GM19372 (cell line): ENCODE data around the gene MLF2.
A peak's percentile ranks its signal among the peaks of the same experiment; 100 is the strongest.
"Not testable (repeated sequence)": the region's sequence is repeated elsewhere in the genome, so short reads cannot be mapped to it uniquely, and the experiment has no call there.

Experiments
- ATAC-seq: cut with Tn5 transposase; IDR thresholded peaks from one replicate; pipeline ENCODE4 v1.9.1; 2021; ENCODE audit warnings: mild to moderate bottlenecking, low read depth, moderate library complexity; ENCODE audit not compliant: unreplicated experiment

MLF2 gene

DNA sequence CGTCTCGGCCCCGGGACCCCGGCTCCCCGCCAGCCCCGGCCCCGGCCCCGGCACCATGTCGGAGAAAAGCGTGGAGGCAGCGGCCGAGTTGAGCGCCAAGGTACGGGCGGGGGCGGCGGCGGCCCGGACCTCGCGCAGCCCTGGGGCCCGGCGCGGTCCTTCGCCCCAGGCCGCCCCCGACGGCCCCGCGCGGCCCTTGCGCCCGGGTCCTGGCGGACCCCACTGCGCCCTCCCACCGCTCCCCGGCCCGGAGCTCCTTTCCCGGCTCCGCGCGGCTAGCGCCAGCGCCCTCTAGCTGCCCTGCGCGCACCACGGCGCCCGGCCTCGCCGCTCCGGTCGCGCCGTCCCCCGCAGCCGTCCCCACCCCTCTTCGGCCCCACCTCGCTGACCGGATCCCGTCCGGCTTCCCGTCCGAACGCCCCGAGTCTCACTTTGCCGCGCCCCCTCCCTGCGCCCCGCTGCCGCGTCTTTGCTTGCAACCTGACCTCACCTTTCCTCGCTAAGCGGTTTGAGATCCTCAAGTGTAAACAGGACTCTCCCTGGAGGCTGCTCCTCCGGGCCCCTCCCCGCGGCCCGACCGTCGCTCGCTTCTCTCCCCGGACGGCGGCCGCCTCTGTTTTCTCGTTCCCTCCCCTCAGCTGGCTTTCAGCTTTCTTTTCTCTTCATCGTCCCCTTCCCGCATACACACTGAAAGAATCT is 13.9 kb upstream of the MLF2 start:
- peak; percentile 59 for ATAC-seq

DNA sequence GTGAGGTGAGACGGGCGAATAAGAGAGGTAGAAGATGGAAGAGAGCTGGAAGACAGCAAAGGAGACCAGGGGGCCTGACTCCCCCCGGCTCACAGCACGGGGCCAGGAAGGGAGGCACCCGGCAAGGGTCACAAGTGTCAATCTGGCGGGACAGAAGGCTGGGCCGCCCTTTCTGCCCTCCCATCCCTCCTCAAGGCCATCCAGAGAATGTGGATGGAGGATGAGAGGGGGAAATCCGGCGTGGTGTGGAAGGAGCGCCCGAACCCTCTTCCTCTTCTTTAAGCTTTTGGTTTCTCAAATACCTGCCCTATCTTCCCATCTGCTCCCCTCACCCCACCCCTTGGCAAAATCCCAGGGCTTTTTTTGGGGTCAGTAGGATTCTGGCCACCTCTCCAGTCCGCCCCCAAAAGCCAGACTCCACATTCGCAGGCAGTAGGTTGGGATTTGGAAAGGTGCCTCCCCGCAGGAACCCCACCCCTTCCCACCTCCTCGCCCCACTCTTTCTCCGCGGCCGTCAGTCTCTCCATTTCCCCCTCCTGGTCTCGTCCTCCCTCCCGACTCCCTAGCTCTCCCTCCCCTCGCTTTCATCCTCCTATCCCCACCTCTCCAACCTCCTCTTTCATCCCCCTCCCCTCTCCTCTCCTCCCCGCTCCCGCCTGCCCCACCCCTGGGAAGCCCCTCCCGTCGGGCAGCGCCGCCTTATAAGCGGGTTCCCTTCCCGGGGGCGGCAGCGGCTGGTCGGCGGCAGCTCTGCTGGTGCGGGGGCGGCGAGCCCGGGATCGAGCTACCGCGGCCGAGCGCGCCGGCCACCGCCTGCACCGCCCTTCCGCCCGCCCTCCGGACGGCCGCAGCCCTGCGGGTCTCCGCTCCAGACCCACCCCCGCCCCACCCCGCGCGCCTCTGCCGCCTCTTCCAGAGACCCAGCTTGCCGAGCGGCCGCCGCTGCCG is 13.0 kb upstream of the MLF2 start, which contains the start of gene PTMS:
Gene PTMS, plus strand, starts transcription at position 730 of the 948 bp plus-strand sequence. CDS start 343 bp downstream, outside the sequence.
- ATAC-seq, result peak; percentile 14

DNA sequence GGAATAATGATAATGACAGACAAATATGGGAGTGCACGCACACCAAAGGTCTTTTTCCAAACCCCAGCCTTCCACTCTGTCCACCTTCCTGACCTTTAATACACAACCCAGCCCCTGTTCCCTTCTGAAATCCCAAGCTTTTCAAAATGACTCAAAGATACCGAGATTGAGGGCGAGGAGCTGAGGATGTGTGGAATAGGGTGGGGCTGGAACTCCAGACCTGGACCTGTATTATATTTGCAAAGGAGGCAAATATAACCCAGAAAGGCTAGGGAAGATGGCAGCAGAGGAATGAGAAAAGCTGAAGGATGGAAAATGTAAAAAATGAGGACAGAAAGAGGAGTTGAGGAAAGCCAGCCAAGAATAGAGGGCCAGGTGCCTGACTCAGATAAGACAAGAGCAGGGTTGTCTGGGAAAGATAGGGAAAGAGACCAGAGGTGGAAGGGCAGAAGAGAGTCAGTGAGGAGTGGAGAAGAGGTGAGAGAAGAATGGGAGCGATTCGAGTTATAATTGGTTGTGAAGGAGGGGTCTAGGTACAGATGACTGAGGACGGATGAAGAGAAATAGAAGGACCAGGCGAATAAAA is 12.2 kb upstream of the MLF2 start:
- no peak for ATAC-seq

DNA sequence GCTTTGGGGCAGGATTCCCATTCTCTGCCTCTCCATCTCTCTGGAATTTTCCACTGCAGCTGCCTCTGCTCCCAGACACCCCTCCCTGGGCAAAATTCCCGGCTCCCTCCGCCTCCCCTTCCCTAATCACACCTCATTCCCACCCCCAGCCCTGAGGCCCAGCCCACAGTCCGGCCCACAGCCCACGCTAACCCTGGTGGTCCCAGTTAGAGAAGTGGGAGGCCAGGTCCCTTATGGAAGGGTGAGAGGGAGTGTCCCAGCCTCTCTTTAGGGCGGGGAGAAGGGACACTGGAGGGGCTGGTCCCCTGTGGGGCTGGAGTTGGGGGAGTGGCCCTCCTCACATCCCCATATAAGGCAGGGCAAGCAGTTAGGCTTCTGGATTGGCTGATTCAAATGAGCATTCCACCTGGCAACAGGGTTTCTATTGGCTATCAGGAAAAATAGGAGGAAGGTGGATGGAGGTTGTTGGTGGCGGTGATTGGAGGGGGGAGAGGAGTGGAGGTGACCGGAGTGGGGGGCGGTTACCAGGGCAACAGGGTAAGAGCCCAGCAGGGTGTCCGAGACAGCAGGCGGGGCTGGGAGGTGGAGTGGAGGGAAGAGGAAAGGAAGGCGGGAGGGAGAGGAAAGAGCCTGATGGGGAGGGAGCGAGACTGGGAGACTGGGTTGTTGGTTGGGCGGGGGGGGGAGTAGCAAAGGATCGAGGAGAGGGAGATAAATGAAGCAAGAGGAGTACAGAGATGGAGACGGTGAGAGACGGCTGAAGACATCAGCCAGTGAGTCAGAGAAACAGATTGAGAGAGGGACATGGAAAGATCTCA is 11.3 kb upstream of the MLF2 start:
- peak; percentile 73 for ATAC-seq

DNA sequence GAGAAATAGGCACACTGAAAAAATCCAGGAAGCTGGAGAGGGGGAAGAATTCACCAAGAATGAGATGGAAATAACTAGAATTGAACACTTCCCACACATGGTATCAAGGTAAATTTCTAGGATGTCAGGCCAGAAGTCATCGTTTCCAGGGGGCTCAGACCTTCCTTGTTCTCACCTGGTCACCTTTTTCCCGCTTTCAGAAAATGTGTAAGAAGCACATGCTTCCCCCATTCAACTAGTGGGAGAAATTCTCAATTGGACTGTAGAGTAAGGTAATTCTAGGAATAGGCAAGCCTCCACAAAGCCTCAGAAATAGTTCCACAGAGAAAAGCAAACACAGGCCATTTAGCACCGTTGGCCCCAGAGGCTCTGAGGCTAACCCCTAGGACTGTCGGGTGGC is 10.4 kb upstream of the MLF2 start:
- ATAC-seq, result no peak

DNA sequence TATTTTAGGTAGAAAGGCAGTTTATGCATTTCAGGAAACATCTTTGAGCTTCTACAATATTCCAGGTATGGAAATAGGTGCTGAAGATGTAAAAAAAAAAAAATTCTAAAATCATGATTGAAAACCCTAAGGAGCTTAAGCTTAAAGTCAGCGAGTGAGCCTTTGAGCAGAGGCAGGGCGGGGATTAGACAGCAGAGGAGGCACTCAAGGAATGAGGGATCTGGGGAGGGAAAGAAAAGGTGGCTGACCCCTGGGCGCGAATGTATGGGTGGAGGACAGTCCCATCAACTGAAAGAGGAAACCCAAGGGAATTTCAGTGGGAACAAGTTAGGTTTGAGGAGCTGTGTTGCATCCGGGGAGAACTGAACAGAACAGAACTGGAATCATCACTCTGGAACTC is 6.8 kb upstream of the MLF2 start:
- ATAC-seq, result no peak

DNA sequence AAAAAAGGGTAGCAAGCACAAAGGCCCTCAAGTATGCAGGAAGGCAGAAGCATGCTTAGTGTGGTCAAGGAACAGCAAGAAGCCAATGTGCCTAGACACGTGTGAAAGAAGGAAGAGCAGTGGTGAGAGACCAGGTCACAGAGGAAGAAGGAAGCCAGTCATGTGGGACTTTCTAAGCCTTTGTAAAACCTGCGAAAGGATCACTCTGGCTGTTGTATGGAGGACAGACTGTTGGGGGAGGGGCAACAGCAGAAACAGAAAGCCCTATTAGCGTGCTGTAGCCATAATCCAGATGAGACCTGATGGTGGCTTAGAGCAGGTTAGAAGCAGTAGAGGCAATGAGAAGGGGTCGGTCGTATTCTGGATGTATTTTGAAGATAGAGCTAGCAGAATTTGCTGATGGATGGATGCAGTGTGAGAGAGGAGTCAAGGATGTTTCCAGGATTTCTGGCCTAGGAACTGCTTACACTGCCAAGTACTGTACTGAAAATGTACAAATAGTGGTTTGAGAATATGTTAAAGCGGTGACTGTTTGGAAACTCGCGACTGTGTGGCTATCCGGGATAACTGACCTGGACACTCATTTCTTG is 5.7 kb upstream of the MLF2 start:
- ATAC-seq, result no peak

DNA sequence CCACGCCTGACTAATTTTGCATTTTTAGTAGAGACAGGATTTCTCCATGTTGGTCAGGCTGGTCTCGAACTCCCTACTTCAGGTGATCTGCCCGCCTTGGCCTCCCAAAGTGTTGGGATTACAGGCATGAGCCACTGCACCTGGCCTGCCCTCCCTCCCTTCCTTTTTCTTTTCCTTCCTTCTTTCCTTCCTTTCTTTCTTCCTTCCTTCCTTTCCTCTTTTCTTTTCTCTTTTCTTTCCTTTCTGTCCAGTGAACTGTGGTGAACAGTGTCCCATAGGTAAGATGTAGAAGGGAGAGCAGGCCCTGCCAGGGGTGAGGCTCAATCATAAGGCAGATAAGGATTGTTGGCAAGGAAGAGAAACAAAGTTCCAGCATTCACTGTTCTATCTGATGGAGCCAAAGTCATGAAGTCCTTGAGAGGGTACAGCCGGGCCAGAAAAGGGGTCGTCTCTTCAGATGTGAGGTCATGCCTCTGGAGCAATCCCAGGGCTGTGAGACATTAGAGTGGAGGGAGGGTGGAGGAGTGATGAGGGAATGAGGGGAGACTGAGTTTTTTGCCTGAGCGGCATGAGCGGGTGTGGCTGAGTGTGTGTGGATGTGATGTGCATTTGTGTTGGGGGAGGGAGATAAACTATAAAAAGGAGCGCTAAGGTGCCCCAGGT is 4.2 kb upstream of the MLF2 start:
- ATAC-seq, result no peak

DNA sequence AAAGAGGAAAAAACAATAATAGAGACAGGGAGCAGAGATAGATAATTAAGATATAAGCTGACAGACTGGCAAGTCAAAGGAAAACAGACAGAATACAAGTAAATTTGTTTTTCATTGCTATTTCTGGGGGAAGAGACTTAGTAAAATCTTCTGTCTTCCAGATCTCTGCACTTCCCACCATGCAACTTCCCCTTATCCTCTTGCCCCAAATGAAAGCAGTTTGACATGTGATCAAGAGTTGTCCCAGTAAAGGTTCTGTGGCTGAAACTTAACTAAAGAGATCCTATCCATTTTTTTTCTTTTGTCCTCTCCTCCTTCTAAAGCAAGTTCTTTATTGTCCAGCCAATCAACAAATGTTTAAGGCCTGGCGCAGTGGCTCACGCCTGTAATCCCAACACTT is 1.5 kb upstream of the MLF2 start:
- no peak for ATAC-seq

DNA sequence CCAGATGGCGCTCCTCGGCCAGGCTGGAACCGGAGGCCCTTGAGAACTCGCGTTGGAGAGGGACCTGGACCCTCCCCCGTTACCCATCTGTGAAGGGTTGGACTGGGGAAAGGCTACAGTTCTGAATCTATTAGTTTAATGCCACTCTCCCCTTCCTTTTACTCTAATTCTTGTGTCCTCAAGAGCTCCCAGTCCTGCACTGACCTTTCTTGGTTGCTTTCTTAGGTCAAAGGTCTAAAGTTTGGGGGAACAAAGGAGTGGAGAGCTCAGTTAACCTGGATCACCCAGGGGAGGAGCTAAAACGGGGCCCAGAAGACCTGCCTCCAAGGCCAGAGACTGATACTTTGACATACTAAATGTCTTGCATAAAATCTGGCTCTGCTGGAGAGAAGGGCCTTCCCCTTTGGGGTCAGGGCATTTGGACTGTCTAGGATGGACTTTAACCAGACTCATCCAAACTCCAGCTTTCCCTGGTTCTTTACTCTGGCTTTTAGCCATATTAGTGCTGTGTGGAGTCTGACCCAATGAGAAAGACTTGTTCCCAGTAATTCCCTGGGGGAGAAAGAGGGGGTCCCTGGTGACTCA is 923 bp upstream of the MLF2 start:
- no peak for ATAC-seq

DNA sequence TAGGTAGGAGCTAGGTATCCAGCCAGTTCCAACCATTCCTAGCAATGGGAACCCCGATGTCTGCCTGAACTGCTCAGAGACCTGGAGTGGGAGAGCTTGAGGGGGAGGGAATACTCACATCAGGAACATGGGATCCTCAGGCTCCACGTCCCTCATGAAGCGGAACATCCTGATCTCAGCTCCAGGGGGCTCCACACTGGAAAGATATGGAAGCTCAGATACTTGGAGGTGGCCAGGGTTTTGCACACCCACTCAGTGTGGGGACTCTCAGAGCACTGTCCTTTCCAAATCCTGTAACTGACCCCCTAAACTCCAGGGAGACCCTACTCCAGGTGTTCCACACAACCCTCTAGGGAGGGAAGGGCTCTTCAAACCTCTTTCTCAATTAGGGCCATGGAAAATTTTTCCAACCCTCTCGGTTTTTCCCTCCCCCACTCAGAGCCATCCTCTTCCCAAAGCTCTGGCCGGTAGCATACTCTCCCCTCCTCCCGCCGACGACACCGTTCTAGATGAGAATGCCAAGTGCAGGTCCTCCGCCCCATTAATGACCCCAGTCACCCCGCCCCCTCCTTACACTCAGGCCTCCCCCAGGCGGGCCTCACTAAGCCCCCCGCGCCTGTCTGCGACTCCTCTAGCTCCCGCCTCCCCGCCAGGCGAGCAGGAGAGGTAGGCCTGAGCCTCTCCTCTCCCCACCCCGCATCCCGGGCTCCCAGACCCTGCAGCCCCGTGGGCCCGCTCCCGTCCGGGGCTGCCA is 597 bp downstream of the MLF2 start:
- ATAC-seq, result peak; percentile 2

DNA sequence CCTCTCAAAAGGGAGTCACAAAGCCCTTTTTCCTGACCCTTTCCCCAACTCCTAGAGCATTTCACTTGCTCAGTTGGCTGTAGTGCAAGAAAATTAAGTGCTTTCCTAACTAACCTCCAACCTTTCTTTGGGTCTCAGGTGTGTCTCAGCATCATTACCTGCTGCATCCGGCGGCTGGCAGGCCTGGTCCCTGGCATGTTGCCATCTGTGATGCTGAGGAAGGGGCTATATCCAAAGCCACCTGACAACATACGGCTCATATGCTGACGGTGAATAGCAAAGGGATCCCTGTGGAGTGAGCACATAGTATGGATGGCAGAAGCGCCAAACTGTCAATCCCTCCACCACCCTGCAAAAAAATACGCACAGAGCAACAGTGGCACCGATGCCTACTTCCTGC is 1.2 kb downstream of the MLF2 start:
- ATAC-seq, result no peak

DNA sequence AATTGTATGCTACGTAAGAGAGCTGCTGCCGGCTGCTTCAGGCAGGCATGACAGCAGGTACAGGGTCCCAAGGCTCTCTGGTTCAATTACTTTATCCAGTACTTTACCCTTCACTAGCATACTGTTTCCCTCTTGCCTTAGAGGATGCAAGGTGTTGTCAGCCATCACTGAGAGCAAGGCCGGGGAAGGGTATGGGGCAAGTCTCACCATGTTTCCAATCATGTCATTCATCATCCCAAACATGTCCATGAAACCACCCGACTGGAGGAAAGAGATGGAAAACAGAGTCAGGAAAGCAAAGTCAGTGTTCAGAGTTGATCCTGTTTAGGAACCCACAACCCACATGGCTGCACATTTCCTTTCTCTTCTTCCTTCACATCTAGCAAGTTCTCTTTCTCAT is 2.4 kb downstream of the MLF2 start:
- no peak for ATAC-seq

DNA sequence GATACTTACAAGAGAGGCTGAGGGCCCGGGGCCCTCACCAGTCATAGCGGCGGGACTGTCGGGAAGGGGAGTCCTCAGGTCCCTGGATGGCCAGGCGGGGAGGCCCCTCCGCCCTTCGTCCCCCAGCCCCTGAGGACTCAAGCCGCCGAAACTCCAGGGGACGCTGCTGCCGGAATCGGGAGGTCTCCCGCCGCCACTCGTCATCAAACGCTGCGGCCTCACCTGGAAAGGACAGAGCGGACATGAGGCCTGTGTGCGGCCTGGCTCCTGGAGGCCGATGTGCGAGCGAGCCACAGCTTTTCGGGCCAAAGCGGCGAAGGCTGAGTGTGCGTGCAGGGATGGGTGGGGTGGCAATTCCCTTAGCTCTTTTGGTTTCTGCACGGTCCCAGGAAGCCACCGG is 4.2 kb downstream of the MLF2 start:
- no peak for ATAC-seq

DNA sequence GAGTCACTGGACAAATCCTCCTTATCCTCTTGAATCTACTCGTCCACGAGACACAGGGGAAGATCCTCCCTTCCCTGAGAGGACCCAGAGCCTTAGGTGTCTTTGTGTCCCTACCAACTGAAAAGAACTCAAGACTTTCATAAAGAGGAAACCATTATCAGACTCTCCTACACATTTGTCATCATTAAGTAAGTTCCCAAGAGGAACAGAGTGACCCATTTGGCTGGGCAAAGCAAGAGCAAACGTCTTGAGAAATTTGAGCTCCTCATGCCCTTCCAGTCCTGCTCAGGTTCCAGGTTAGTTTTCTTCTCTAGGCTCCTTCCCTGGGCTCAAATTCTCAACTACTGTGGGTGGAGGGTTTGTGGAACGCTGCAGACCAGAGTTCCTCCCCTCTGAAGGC is 5.7 kb downstream of the MLF2 start:
- no peak for ATAC-seq

DNA sequence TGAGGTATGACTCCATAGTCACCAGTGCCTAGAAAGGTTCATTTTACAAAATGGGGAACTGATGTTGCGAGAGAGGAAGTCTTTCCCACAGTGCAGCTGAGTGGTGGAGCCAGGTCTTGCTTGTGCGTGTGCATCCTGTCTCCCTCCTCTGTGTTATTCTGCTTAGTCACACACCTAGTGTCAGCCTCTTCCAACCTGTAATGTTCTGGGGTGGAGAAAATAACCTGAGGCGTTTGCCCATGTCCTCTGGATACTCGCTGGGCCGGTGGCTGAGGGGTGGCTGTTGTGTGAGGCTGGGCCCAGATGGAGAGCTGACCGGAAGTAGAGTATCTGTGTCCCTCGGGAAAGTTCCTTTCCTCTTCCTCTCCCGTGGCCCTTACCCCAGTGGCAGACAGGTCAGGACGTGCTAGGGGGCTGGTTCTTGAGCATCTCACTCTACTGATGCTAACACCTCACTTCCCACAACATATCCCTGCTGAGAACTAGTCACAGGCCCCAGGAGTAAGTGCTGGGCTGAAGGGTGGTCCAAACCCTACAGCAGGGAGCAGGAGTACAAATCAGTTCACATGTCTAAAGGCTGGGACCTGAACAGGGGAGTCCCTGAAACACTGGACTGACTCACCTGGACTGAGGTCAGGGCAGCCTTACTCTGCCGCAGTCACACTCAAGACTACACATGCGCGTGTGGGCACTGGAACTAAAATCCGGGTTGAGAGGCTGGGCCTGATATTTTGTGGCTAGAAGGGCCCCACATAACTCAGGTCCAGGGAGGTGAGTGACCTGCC is 7.0 kb downstream of the MLF2 start:
- no peak for ATAC-seq

DNA sequence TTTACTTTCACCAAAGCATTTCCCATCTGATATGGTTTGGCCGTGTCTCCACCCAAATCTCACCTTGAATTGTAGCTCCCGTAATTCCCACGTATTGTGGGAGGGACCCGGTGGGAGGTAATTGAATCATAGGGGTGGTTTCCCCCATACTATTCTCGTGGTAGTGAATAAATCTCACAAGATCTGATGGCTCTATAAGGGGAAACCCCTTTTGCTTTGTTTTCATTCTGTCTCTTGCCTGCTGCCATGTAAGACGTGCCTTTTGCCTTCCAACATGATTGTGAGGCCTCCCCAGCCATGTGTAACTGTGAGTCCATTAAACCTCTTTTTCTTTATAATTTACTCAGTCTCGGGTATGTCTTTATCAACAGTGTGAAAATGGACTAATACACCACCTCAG is 9.6 kb downstream of the MLF2 start:
- ATAC-seq, result not testable (repeated sequence)

DNA sequence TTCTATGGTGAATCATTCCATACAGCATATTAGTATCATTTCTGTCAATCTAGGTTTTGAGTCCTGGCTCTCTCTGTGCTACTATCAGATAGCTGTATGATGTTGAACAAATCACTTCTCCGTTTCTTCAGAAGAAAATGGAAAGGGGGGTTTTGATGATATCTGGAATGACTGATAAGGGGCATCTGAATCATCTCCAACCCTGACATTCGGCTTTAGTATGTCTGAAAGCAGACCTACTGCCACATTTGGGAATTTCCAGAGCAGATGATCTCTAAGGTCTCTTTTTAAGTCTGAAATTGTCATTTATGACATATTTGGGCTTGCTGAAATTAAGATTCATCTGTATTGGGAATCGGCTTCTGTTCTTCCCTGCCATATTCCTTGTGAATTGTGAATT is 10.1 kb downstream of the MLF2 start:
- ATAC-seq, result no peak
